Mucosa of stomach (tissue), 1 donor: Measurements from ENCODE around the gene DAZ4.
"Not testable (repeated sequence)": the region's sequence is repeated elsewhere in the genome, so short reads cannot be mapped to it uniquely, and the experiment has no call there.

Experiments
- H3K27me3 ChIP-seq: one replicate; pipeline ENCODE4 v1.7.0; 2013; ENCODE audit warnings: mild to moderate bottlenecking, low read length; ENCODE audit not compliant: control insufficient read depth, insufficient read depth
- H3K36me3 ChIP-seq: one replicate; pipeline ENCODE4 v1.7.0; 2013; ENCODE audit warnings: low read length; ENCODE audit not compliant: control insufficient read depth, insufficient read depth
- H3K4me1 ChIP-seq: one replicate; pipeline ENCODE4 v1.7.0; 2013; ENCODE audit warnings: mild to moderate bottlenecking, low read length; ENCODE audit not compliant: control insufficient read depth, insufficient read depth
- H3K4me3 ChIP-seq: one replicate; pipeline ENCODE4 v1.7.0; 2013; ENCODE audit warnings: low read length
- H3K9ac ChIP-seq: one replicate; pipeline ENCODE4 v1.7.0; 2013; ENCODE audit warnings: mild to moderate bottlenecking, low read length, moderate library complexity
- H3K9me3 ChIP-seq: one replicate; pipeline ENCODE4 v1.7.0; 2013; ENCODE audit warnings: mild to moderate bottlenecking, low read length, moderate library complexity; ENCODE audit not compliant: control insufficient read depth
- donor health status: Pancreatic carcinoma.

DAZ4 gene, protein sequence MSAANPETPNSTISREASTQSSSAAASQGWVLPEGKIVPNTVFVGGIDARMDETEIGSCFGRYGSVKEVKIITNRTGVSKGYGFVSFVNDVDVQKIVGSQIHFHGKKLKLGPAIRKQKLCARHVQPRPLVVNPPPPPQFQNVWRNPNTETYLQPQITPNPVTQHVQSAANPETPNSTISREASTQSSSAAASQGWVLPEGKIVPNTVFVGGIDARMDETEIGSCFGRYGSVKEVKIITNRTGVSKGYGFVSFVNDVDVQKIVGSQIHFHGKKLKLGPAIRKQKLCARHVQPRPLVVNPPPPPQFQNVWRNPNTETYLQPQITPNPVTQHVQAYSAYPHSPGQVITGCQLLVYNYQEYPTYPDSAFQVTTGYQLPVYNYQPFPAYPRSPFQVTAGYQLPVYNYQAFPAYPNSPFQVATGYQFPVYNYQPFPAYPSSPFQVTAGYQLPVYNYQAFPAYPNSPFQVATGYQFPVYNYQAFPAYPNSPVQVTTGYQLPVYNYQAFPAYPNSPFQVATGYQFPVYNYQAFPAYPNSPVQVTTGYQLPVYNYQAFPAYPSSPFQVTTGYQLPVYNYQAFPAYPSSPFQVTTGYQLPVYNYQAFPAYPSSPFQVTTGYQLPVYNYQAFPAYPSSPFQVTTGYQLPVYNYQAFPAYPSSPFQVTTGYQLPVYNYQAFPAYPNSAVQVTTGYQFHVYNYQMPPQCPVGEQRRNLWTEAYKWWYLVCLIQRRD

GRCh38 chrY:24833619-24834018 is at the start of gene DAZ4:
DAZ4 (plus strand) TSS chrY:24833919; CDS start chrY:24834127, 208 bp downstream.
- not testable (repeated sequence) for H3K4me1 ChIP-seq, H3K9me3 ChIP-seq, H3K27me3 ChIP-seq, H3K36me3 ChIP-seq, H3K4me3 ChIP-seq, H3K9ac ChIP-seq

GRCh38 chrY:24813293-24813692 is 20.4 kb upstream of the DAZ4 start, which contains the start of gene DAZ3:
DAZ3 (minus strand) TSS chrY:24813393; CDS start chrY:24813185, 208 bp downstream.
- not testable (repeated sequence) for H3K4me1 ChIP-seq, H3K9ac ChIP-seq, H3K9me3 ChIP-seq, H3K36me3 ChIP-seq, H3K27me3 ChIP-seq, H3K4me3 ChIP-seq

DNA sequence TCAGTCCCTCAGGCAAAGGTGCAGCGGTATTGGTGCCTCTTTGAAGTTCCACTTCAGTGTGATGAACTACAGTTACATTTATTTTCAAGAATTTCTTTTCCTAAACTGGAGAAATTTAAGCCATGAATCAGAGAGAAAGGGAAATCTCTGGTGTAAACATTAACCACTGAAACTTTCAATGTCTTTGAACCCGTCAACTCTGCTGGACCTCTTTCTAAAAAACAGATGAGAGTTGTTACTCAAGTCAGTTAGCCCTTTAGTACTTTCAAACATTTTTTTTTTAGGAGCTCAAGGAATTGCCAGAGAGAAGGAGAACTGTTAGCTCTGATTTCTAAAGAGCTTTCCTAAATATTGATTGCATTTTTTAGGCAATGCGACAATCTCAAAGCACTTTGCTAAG is 11.9 kb upstream of the DAZ4 start:
- H3K27me3 ChIP-seq, H3K4me3 ChIP-seq, H3K36me3 ChIP-seq, H3K9ac ChIP-seq, H3K9me3 ChIP-seq, H3K4me1 ChIP-seq: not testable (repeated sequence)

- H3K4me1 ChIP-seq, H3K36me3 ChIP-seq, H3K9me3 ChIP-seq, H3K4me3 ChIP-seq, H3K9ac ChIP-seq, H3K27me3 ChIP-seq: not testable (repeated sequence)
Observed at GRCh38 chrY:24824184-24824879, 9.4 kb upstream of the DAZ4 start.

- H3K36me3 ChIP-seq, H3K4me3 ChIP-seq, H3K27me3 ChIP-seq, H3K9me3 ChIP-seq, H3K9ac ChIP-seq, H3K4me1 ChIP-seq: not testable (repeated sequence)
Observed at GRCh38 chrY:24825069-24825468, 8.7 kb upstream of the DAZ4 start.
